Activated T-cell treated with anti-CD3 and anti-CD28 coated beads, Interleukin-2, amount 50 U/mL, for 1 hour (primary cell): ENCODE measurements around the gene AHRR.

Source experiments
- DNase-seq: peaks from one replicate; pipeline ENCODE4 v3.0.0-alpha.2; 2020

The AHRR gene

DNA sequence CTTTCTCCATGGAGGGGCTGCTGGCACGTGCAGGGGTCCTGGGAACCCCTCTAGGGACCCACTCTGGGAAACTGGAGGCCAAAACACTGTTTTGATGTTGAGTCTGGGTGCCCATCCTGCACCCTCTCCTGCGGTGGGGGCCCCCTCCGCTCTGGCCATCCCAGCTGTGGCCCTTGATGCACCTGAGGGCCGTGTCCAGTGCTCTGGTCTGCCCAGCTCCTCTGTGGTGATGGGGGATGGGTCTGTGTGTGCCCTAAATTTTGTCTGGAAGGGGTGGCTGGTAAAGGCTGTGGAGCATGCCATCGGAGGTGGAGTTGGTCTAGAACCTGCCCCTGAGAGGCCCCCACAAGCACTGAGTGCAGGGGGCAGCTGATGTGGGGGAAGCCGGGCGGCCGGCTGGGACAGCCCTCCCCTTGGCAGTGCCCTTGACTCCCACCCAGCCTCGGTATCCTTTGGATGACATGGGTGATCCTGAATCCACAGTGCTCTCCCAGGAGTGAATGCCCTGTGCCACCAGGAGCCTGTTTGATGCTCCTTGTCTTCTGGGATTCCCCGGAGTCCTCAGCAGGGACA is 26.3 kb downstream of the AHRR start:
- DNase-seq, result no peak

DNA sequence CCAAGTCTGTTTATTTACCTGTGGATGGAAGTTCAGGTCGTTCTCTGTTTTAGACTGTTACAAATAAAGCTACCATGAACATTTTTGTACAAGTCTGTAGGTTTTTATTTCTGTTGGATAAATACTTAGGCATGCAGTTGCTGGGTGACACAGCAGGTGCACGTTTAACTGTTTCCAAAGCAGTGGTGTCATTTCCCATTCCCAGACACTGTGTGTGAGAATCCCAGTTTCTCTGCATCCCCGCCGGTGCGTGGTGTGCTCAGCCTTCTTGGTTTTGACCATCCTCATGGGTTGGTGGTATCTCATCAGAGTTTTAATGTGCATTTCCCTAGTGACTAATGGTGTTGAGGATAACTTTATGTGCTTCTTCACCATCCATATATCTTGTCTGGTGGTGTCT is 27.2 kb downstream of the AHRR start:
- no peak for DNase-seq

DNA sequence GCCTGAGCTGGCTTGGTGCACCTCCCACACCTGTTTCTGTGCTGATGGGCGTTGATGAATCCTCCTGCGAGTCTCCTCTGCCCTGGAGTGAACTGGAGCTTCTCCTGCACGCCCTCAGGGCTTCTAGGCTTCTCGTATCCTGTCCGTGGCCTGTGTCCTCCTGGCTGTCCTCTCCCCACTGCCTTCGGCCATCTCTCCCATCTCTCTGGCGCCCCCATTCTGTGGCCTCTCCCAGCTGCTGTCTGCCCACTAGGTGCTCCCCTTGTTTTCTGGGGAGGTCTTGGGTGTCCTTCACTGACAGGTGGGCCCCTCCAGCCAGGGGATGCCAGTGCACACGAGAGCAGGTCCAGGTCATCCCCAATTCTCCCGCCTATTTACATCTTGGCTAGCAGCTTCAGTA is 28.8 kb downstream of the AHRR start:
- no peak for DNase-seq

DNA sequence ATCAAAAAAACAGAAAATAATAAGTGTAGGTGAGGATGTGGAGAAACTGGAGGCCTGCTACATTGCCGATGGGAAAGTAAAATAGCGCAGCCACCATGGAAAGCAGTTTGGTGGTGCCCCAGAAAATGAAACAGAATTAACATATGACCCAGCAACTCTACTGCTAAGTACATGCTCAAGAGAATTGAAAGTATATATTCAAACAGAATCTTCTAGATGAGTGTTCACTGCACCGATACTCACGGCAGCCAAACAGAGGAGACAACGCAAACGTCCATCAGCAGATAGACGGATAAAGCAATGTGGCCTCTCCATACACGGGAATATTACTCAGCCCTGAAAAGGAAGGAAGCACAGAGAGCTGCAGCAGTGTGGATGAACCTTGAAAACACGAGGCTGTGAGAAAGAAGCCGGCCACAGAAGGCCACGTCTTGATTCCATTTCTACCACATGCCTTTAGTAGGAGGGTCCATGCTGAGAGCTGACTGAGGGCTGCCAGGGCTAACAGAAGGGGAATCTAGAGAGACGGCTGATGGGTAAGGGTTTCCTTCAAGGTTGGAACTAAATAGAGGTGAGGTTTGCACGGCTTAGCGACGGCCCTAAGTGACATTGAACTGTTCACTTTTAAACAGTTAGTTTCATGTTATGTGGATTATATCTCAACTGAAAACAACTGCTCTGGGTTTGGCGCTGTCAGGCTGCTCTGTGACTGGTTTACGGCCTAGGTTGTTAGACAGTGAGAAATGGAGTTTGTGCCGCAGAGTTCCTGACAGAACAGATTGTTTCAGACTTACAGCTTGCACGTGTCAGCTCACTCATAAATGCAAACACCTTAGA is 29.8 kb downstream of the AHRR start:
- DNase-seq, result no peak

DNA sequence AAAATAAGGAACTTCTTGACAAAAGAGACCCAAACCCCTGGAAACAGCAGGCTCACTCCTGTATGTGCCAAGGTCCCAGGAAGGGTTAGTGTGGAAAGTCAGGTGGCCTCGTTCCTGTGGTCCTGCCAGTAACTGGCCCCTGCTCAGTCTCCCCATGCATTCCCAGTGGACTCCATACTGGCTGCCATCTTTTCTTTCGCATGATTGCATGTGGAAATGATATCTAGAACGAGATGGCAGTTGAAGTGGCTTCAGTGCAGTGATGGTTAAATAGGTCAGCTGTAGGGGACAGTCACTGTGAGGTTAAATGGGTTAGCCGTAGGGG is 30.4 kb downstream of the AHRR start:
- DNase-seq, result no peak

DNA sequence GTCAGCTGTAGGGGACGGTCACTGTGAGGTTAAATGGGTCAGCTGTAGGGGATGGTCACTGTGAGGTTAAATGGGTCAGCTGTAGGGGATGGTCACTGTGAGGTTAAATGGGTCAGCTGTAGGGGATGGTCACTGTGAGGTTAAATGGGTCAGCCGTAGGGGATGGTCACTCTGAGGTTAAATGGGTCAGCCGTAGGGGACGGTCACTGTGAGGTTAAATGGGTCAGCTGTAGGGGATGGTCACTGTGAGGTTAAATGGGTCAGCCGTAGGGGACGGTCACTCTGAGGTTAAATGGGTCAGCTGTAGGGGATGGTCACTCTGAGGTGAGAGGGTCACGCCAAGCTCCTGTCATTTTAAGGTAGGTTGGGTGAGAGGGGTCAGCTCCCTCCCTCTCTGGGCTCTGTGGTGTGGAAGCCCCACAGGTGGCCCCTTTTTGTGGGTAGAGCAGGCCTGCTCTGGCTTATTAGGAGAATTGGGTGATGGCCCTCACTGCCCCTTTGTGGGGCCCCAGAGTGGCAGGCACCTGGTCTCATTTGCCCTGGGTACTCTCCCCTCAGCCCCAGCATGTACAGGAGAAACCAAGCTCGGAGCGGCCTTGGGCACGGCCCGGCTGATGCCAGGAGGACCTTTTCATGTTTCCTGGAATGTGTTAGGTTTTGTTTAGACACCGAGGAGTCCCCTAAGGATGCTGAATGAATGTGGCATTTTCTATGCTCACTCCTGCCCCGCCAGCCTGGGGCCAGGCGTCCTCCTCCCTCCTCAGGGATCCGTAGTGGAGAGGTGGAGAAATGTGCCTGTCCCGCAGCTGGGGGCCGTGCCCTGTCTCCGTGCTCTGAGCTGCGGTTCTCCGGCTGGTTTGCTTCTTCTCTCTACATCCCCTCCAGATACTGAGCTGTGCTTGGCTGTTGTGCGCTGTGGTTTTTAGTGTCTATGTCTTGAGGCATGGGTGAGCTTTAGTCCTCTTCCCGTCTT is 31.4 kb downstream of the AHRR start:
- DNase-seq, result no peak

DNA sequence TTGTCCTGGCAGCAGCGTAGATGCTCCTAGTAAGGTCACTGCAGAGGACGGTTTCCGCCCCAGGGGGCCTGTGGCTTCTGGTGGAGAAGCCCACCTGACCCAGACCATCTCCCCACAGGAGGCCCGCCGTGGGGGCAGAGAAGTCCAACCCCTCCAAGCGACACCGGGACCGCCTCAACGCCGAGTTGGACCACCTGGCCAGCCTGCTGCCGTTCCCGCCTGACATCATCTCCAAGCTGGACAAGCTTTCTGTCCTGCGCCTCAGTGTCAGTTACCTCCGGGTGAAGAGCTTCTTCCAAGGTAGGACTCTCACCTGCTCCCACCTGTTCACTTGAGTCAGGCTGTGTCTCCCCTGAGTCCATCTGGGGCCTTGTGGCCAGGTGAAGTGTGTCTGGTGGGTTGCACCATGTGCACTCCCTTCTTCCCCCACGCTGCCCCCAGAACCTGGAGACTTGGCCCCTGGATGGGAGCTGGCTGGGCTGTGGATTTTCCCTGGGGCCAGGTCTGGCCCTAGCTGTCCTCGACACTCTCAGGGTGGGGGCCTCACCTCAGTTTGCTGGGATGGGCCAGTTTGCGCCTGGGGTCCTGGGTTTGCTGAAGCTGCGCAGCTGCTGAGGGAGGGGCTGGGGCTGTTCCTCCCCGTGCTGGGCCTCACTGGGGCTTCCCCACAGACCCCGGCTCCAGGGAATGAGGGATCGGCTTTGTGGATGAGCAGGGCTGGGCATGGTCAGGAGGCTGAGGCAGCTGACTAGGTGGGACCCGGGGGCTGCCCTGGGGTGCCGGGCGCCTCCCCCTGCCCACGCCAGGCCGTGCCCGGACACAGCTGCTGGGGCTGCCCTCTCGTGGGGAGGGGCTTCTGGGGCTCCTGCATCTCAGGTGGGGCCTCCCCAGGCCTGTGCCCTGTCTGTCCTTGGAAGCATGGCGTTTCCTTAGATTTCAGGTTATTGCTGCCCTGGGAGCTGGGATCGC is 32.4 kb downstream of the AHRR start:
- DNase-seq, result no peak

DNA sequence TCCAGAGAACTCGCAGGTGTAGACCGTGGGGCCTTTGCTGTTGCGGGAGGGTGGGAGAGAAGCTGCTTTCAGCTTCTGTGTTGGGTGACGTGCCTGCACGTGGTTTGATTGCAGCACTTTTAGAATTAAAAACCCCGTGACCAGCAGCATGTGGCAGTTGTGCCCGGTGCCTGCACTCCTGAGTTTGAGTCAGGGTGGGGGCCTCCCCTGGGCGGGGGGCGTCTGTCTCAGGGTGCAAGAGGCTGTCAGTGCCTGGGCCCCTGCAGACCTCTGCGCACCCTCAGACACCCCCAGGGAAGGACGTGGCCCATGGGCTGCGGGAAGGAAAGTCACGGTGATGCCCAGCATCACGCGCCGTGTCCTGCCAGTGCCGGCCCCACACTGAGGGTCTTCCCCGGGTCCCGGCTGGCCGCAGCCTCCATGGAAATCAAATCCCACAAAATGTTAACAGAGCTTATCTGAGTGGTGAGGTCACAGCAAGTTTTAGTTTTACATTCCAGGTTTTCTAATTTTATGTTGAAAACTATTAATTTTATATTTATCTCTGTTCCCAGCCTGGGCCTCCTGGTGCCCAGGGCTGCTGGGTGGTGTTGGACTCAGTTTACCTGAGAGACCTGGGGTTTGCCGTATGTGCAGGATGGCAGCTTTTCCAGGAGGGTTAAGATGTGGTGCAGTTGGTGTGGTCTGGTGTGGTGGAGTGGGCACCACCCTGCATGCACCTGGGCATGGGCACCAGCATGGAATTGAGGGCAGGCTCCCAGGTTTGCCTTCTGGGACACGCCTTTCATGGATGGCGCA is 33.3 kb downstream of the AHRR start:
- no peak for DNase-seq

DNA sequence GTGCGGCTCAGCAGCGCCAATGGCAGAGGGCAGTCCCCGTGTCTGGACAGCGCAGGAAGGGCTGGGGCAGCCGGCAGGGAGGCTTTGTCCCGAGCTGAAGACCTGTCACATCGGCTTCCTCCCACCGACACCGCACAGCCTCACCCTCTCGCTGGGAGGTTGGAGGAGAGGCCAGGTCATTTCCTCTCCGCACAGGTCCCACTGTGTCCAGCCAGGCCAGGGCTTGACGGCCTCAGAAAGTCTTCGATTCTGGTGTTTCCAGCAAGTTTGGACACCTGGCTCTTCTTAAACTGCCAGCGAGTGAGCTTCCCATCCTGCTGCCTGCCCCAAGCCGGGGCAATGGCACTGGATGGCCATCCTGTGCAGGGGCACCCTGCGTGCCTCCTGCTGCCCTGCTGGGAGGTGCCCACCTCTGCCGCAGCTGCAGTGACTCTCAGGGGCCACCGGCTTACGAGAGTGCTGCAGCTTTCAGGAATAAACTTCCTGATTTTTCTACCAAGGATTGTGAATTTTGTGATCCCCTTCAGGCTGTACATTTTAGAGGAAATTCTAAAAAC is 33.9 kb downstream of the AHRR start:
- DNase-seq, result no peak

DNA sequence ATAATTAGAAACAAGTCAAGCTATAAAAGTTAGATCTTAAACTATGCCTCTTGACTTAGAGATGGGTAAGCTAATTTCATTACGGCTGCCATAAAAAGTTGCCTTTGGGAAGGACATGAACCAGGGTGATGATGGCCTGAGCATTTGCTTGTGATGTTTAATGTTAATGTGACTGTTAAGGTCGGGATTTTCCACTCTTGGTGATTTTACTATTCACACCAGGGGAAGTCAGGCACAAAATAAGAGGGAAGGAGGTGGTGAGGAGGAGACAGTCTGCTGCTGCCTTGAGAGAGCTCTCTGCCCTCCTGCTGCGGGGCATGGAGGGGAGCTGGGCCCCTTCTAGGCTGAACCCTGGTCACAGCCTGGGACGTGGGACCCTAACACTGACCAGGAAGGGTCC is 34.4 kb downstream of the AHRR start:
- no peak for DNase-seq

DNA sequence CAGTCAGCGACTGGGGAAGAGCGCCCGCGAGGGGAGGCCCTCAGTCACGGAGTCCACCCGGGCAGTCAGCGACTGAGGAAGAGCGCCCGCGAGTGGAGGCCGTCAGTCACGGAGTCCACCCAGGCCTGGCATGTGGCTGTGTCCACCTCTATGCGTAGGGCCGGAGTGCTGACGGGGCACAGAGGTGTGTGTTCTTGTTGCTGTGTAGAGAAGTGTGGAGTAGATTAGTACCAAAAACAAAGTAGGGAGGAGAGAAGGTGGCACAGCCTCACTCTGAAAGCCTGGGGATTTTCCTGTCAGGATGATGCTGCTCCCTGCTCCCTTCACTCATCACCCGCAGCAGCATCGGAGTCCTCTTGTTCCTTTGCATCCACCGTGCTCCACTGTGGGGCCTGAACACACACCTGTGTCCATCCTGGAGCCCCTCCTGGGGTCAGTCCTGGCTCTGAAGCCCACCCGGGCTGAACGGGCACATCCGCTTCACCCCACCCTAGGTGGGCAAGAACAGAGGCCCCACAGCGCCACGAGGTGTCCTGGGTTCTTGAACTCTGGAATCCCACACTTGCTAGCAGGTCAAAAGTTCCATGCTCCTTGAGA is 37.9 kb downstream of the AHRR start:
- DNase-seq, result no peak

DNA sequence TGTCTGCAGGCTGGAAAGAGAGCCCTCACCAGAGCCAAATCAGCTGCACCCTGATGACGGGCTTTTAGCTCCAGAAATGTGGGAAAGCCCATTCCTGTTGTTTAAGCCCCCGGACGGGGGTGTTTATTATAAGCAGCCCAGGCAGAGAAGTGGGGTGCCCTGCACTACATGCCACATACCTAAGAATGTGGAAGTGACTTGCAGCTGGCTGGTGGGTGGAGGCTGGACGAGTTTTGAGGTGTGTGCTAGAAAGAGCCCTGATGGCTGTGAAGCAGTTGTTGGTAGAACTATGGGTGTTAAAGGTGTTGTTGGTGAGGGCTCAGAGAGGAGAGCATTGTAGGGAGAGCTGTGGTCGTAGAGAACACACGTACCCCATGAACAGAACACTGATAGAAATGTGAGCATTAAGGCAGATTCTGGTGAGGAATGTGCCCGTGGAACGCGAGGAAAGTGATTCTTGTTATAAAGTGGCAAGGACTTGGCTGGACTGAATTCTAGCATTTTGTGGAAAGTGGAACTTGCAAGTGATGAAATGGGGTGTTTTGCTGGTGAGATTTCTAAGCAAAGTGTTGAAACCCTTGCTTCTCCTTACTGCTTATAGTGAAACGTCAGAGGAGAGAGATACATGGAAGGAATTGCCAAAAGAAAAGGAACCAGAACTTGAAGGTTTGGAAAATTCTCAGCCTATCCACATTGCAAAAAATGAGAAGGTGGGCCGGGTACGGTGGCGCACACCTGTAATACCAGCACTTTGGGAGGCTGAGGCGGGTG is 38.9 kb downstream of the AHRR start:
- no peak for DNase-seq

DNA sequence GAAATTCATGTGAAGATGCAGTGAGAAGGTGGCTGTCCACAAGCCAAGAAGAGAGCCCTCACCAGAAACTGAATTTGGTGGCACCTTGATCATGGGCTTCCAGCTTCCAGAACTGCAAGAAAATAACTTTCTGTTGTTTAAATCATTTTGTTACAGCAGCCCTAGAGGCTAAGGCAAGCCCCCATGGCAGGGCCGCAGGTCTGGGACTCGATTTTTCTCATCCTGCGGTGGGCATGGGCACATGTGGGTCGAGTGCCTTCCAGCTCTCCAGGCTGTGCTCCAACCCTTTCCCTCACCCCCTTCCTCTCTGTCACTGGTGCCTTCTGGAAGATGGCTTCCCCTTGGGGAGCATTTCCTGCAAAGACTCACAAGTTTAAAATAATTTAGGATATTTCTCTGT is 40.7 kb downstream of the AHRR start:
- no peak for DNase-seq

DNA sequence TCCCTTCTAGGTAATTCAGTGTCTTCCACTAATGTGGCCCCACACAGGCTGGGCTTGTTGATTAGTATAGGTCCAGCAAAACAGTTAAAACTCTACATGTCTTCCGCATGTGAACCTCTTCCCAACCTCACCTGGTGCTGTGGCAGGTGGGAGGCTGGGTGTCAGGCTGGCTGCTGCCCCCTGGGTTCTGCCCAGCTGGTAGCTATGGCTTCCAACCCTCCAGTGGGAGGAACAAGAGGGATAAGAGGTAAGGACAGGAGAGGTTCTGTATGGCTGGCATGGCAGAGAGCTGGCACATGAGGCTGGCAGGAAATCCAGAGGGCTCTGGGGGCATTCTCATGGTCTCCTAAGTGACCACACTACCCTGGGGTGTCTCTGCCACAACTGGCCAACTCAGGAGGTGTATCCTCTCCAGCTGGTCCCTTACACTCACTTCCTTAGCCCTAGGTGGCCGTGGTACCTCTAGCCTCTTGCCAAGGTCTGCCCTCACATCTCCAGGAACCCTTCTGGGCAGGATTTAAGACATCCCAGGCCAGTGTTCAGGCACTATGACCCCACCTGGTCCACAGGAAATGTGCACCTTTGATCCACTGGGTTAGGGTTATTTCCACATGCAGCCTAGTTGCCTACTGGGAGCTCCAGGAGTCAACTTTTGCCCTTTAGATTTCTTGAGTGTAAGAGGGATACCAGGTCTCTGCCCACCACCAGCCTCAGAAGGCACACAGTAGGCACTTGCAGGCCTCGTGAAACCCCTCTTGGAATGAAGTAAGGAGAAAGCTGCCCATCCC is 41.7 kb downstream of the AHRR start:
- no peak for DNase-seq

DNA sequence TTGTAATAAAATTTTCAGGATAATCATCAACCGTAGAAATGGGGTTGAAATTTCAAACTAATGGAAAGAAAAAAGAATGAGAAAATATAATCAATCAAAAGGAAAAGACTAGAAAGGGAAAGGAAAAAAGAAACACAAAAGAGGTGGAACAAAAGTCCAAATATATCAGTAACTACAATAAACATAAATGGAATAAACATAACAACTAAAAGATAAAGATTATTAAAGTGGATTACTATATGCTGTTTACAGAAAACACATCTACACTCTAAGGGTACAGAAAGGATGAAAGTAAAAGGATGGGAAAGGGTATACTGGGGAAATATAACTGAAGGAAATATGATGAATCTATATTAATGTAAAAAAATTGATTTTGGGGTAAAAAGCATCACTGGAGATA is 43.0 kb downstream of the AHRR start:
- no peak for DNase-seq

DNA sequence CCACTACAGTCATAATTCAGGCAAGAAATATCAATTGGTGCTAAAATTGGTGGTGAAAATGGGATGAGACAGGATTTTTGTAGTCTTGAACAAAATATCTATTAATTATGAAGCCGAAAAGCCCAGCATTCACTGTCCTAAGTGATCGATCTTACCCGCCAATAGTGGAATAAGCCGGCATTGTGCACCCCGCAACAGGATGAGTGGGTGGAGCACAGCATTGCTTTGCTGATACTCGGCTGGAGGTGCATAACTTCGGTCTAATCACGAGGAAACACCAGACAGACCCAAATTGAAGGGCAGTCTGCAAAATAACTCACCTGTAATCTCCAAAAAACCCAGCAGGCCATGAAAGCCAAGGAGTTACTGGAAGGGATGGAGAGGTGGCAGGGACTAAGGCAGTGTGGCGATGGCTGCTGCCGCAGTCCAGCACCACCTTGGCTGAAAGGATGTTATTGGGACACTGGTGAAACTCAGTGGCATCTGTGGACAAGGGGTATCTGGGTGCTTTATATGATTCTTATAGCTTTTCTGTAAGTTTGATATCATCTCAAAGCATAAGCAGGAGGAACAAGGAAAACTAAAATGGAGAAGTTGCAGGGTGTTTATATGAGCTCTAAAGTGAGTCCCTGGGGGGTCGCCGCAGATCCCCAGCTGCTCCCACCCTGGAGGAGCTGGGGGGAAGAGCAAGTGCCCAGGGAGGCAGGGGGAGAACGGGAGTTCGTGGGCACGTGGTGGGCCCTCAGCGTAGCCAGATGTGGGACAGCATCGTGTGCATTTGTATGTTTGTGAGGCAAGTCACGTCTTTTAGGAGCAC is 45.2 kb downstream of the AHRR start:
- DNase-seq, result no peak

DNA sequence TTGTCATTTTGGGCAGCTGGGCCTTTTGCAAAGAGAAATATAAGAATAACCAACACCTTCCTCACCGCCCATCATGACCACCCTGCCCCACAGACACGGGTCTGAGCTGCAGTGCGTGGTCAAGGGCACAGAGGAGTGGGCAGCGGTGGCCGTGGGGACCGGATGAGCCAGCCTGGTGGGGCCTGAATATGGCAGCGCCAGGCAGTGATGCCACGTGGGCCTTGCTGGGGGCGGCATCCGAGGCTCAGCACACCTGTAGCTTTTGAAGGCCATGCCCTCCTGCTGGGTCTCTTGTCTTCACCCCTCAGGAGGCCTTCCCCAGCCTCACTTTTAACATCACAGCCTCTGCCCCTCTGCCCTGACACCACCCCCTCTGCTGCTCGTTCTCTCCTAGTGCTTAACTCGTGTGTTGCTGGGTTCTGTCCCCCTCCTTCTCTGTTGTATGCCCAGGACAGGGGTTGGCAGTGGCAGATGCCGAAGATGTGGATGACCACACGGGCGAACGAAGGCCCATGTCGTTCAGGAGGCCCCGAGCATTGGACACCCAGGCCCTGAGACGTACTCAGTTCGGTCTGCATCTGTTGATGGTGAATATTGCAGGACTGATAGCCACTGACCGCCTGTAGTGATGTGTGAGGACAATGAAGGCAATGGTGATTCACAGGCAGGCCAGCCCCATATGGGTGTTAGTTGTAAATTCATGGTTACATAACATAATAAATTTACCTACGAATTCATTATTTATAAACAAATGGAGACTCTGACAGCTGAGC is 46.0 kb downstream of the AHRR start:
- no peak for DNase-seq
